Left ventricle myocardium inferior (tissue), 1 donor: ENCODE data around the gene GRM7. TPM values are rescaled to one million over a fixed set of nuclear protein-coding genes. Genes with fewer than 3 reads are reported as not detected.

Experiments
- DNase-seq: peaks from one replicate; pipeline ENCODE4 v3.0.0-alpha.2; 2020
- H3K27ac ChIP-seq: fragments of 200-600 bp; replicated peaks from 2 replicates; pipeline ENCODE4 v1.8.0; 2021
- H3K27me3 ChIP-seq: fragments of 200-600 bp; 2 replicates; pipeline ENCODE4 v1.8.0; 2021; ENCODE audit warnings: low read depth
- H3K36me3 ChIP-seq: fragments of 200-600 bp; 2 replicates; pipeline ENCODE4 v1.8.0; 2021
- H3K4me1 ChIP-seq: fragments of 200-600 bp; 2 replicates; pipeline ENCODE4 v1.8.0; 2021
- H3K4me3 ChIP-seq: fragments of 200-600 bp; 2 replicates; pipeline ENCODE4 v1.8.0; 2021; ENCODE audit warnings: mild to moderate bottlenecking, moderate library complexity
- H3K9me3 ChIP-seq: fragments of 200-600 bp; replicated peaks from 2 replicates; pipeline ENCODE4 v1.8.0; 2021
- CTCF ChIP-seq: fragments of 200-600 bp; IDR thresholded peaks from 2 replicates; pipeline ENCODE4 v1.8.0; 2021; ENCODE audit warnings: antibody characterized with exemption, mild to moderate bottlenecking, borderline replicate concordance
- intact Hi-C: fragments of 100-400 bp; cut with micrococcal nuclease; formaldehyde crosslinking; loops from one replicate; pipeline ENCODE4 v1.11.0; 2022
- total RNA-seq: library from RNA; stranded (reverse); fragmentation: NEBNext Ultra II Directional; extraction: Animal tissue kit (Norgen Biotek cat#: 25700); gene quantifications from one replicate; pipeline ENCODE4 v1.2.1, GENCODE V29; 2021
- donor health status: DM: no; HTN: yes; CAD: no; lungs with severe emphysema.

Gene GRM7
- total RNA-seq, 1 donor from 2014 or later: not detected

- intact Hi-C loops: no loop called here
Observed at GRCh38 chr3:7663771-7664170, 802.9 kb downstream of the GRM7 start.

GRCh38 chr3:7667774-7668173 lies 806.9 kb downstream of the GRM7 start:
- no peak overlapping the region for H3K27ac ChIP-seq
- no peak for TF ChIP-seq CTCF
- intact Hi-C loops: no loop called here
- no peak for DNase-seq
- no peaks in the 10 kb centered on the region for H3K9me3 ChIP-seq
- no peak overlapping the region for H3K4me3 ChIP-seq
- no peaks in the 10 kb centered on the region for H3K27me3 ChIP-seq
- H3K4me1 ChIP-seq: no peaks in the 10 kb centered on the region
- no peaks in the 10 kb centered on the region for H3K36me3 ChIP-seq

More at GRCh38 chr3:7663771-7664170, 802.9 kb downstream of the GRM7 start:
- H3K27ac ChIP-seq: no peak overlapping the region
- H3K27me3 ChIP-seq: no peaks in the 10 kb centered on the region
- H3K4me3 ChIP-seq: no peak overlapping the region
- no peaks in the 10 kb centered on the region for H3K9me3 ChIP-seq
- no peaks in the 10 kb centered on the region for H3K4me1 ChIP-seq
- DNase-seq: no peak
- TF ChIP-seq CTCF: no peak
- H3K36me3 ChIP-seq: no peaks in the 10 kb centered on the region

- no peaks in the 10 kb centered on the region for H3K36me3 ChIP-seq
- H3K27me3 ChIP-seq: no peaks in the 10 kb centered on the region
- no peak for TF ChIP-seq CTCF
- DNase-seq: no peak
- intact Hi-C loops: no loop called here
- H3K27ac ChIP-seq: no peak overlapping the region
- no peaks in the 10 kb centered on the region for H3K9me3 ChIP-seq
- no peaks in the 10 kb centered on the region for H3K4me1 ChIP-seq
- no peak overlapping the region for H3K4me3 ChIP-seq
Observed at GRCh38 chr3:7669641-7670040, 808.7 kb downstream of the GRM7 start.

GRCh38 chr3:7678521-7678920 lies 817.6 kb downstream of the GRM7 start:
- Histone ChIP-seq H3K27ac (no peak overlapping the region), H3K4me1 (peaks cover 4% of the 10 kb centered on the region), H3K4me3 (no peak overlapping the region), H3K36me3 (no peaks in the 10 kb centered on the region), H3K27me3 (no peaks in the 10 kb centered on the region), H3K9me3 (no peaks in the 10 kb centered on the region)
- no peak for TF ChIP-seq CTCF
- no peak for DNase-seq
- intact Hi-C loops: no loop called here

- intact Hi-C loops: no loop called here
- Histone ChIP-seq H3K27ac (peak overlapping the region; percentile 42), H3K4me1 (peaks cover 4% of the 10 kb centered on the region), H3K36me3 (no peaks in the 10 kb centered on the region), H3K27me3 (no peaks in the 10 kb centered on the region), H3K4me3 (no peak overlapping the region), H3K9me3 (peaks cover 11% of the 10 kb centered on the region)
- peak; percentile 41 for DNase-seq
- no peak for TF ChIP-seq CTCF
Observed at GRCh38 chr3:7682822-7683229, 821.9 kb downstream of the GRM7 start.

- no peak for TF ChIP-seq CTCF
- H3K9me3 ChIP-seq: peaks cover 11% of the 10 kb centered on the region
- no peak for DNase-seq
- no peak overlapping the region for H3K4me3 ChIP-seq
- no peaks in the 10 kb centered on the region for H3K36me3 ChIP-seq
- H3K27me3 ChIP-seq: no peaks in the 10 kb centered on the region
- intact Hi-C loops: no loop called here
- peaks cover 4% of the 10 kb centered on the region for H3K4me1 ChIP-seq
- H3K27ac ChIP-seq: peak overlapping the region; percentile 42
Observed at GRCh38 chr3:7683426-7683825, 822.5 kb downstream of the GRM7 start.
